Stomach (tissue), 9 donors: ENCODE data around the gene PLTP. TPM values are rescaled to one million over a fixed set of nuclear protein-coding genes. Genes with fewer than 3 reads are reported as not detected.
A peak's percentile ranks its signal among the peaks of the same experiment; 100 is the strongest.

Source experiments
- DNase-seq, 2 donors: peaks; one replicate each; pipeline versions ENCODE4 v3.0.0 to v3.0.0-alpha.2; 2013 to 2019
- H3K27ac ChIP-seq, 5 donors: fragments of 200-600 bp in 4 of 5; sonication (generic) in 4 of 5; one replicate each; pipeline ENCODE4 v1.5.1; 2013 to 2019; ENCODE audit warnings: mild to moderate bottlenecking in 1 of 5, moderate library complexity in 1 of 5
- H3K27me3 ChIP-seq, 3 donors: fragments of 200-600 bp; sonication (generic); one replicate each; pipeline ENCODE4 v1.5.1; 2017 to 2019; ENCODE audit warnings: mixed run types in 1 of 3
- H3K36me3 ChIP-seq, 4 donors: fragments of 200-600 bp; sonication (generic); 1 replicate in 3 of 4; 2 replicates in 1 of 4; pipeline ENCODE4 v1.5.1; 2016 to 2019
- H3K4me1 ChIP-seq, 4 donors: fragments of 200-600 bp; sonication (generic); one replicate each; pipeline ENCODE4 v1.5.1; 2016 to 2019
- H3K4me3 ChIP-seq, 4 donors: fragments of 200-600 bp; sonication (generic) in 3 of 4; one replicate each; pipeline ENCODE4 v1.5.1; 2016 to 2019; ENCODE audit warnings: mild to moderate bottlenecking in 1 of 4
- H3K9me3 ChIP-seq, 4 donors: fragments of 200-600 bp; sonication (generic); one replicate each; pipeline ENCODE4 v1.5.1; 2016 to 2019
- EP300 ChIP-seq: sonication (generic); formaldehyde crosslinking; IDR thresholded peaks from one replicate; pipeline ENCODE4 v1.6.1; 2017; ENCODE audit warnings: antibody characterized with exemption
- POLR2A ChIP-seq, 4 donors: fragments of 450-650 bp; IDR thresholded peaks; one replicate each; pipeline ENCODE4 v1.6.1; 2016; ENCODE audit warnings: antibody characterized with exemption in 4 of 4, control low read depth in 2 of 4, mild to moderate bottlenecking in 1 of 4, moderate library complexity in 1 of 4
- POLR2AphosphoS5 ChIP-seq, 3 donors: sonication (generic); formaldehyde crosslinking; IDR thresholded peaks; one replicate each; pipeline ENCODE4 v1.6.1; 2016; ENCODE audit warnings: antibody characterized with exemption in 3 of 3
- WGBS, 5 donors: extraction: QIAGEN DNeasy Blood & Tissue Kit in 3 of 5; methylation state at CpG; one replicate each; pipeline versions ENCODE4 v1.1.5 to v1.1.7; 2013 to 2018; 5-methylcytosine and 5-hydroxymethylcytosine counted together
- intact Hi-C: fragments of 100-400 bp; cut with DNase I; formaldehyde crosslinking; loops from one replicate; pipeline ENCODE4 v1.15.1; 2023; ENCODE audit warnings: low total_unique reads
- polyA plus RNA-seq, 3 donors: library from polyadenylated mRNA; stranded (reverse); fragments of 200-250 nt; gene quantifications; one replicate each; pipeline ENCODE4 v1.2.3, GENCODE V29; 2013
- total RNA-seq, 5 donors: library from RNA; depleted of rRNA; stranded (reverse); fragments of >200 nt; gene quantifications; one replicate each; pipeline versions ENCODE4 v1.1.0 to v1.2.3, GENCODE V29; 2014 to 2016
- TF ChIP-seq, protein P1 (sequence below), 7 experiments: fragments of 450-650 bp in 4 of 7; fragments of 200-600 bp in 3 of 7; sonication (generic) in 3 of 7; IDR thresholded peaks; one replicate each; pipeline ENCODE4 v1.5.1; 2016 to 2019; ENCODE audit warnings: antibody characterized with exemption in 7 of 7, control low read depth in 2 of 7, mild to moderate bottlenecking in 1 of 7
- donor health status: healthy with polysubstance abuse.
- donor health status: Bipolar disorder and iron deficiency.
- donor health status: healthy.

PLTP gene
- total and polyA plus RNA-seq, 8 donors: 22.0 to 313 (median 55.9) TPM

DNA sequence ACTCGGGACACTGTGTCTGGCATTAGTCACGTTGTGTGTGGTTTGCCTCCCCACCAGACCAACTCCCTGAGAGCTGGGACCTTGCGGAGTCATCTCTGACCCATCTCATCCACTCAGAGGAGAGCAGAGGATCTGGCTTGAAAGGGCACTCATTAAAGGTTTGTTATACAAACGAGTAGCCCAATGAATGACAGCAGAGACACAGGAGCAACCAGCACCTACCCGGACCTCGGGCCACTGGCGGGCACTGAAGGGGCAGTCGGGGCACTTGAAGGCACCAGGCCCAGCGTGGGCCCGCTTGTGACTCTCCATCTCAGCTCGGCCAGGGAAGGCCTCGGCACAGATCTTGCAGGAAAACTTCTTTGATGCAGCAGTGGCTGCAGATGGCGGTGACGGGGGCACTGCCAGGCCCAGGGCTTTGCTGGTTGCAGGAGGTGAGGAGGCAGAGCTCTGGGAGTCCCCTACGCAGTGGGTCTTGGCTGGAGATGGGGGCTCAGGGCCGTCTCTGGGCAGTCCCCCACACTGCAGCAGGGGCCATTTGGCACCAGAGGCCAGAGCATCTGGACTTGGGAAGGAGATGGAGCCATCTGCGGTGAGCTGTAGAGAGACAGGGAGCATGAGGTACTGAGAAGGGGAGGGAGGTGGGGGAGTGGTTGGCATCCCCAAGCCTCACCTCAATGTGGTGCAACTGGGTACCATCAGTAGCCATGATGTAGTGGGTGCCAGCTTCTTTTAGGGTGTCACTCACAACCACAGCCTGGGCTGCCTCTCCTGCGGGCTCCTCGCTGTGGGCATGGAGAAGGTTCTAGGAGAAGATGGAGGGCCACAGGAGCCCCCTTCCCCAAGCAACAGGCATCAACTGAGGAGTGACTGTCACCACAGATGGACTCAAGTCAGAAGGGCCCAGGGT lies 40.2 kb upstream of the PLTP start:
- TF ChIP-seq POLR2AphosphoS5 (IDR thresholded peaks at IDR 0.05) (no peak), POLR2A (IDR thresholded peaks at IDR 0.05) (no peak), EP300 (no peak)
- TF ChIP-seq, protein P1, sequence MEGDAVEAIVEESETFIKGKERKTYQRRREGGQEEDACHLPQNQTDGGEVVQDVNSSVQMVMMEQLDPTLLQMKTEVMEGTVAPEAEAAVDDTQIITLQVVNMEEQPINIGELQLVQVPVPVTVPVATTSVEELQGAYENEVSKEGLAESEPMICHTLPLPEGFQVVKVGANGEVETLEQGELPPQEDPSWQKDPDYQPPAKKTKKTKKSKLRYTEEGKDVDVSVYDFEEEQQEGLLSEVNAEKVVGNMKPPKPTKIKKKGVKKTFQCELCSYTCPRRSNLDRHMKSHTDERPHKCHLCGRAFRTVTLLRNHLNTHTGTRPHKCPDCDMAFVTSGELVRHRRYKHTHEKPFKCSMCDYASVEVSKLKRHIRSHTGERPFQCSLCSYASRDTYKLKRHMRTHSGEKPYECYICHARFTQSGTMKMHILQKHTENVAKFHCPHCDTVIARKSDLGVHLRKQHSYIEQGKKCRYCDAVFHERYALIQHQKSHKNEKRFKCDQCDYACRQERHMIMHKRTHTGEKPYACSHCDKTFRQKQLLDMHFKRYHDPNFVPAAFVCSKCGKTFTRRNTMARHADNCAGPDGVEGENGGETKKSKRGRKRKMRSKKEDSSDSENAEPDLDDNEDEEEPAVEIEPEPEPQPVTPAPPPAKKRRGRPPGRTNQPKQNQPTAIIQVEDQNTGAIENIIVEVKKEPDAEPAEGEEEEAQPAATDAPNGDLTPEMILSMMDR (IDR thresholded peaks at IDR 0.05): no peak
- no peaks in the 10 kb centered on the region for H3K9me3 ChIP-seq
- H3K27me3 ChIP-seq: no peaks in the 10 kb centered on the region
- WGBS, 5 donors: 86 to 94% (median 91%) methylated on average over 15 to 19 of the region's 19 CpGs
- peaks cover 0 to 4% (median under 1%) of the 10 kb centered on the region in 4 donors for H3K4me1 ChIP-seq
- no peak overlapping the region for H3K4me3 ChIP-seq
- no peak for DNase-seq
- H3K36me3 ChIP-seq: peaks cover 60 to 96% (median 88%) of the 10 kb centered on the region in 4 donors
- intact Hi-C loops: no loop called here
- H3K27ac ChIP-seq: no peak overlapping the region

- peaks cover 72 to 96% (median 89%) of the 10 kb centered on the region in 4 donors for H3K36me3 ChIP-seq
These were observed 38.3 kb upstream of the PLTP start for GRCh38 chr20:45950330-45950646.

DNA sequence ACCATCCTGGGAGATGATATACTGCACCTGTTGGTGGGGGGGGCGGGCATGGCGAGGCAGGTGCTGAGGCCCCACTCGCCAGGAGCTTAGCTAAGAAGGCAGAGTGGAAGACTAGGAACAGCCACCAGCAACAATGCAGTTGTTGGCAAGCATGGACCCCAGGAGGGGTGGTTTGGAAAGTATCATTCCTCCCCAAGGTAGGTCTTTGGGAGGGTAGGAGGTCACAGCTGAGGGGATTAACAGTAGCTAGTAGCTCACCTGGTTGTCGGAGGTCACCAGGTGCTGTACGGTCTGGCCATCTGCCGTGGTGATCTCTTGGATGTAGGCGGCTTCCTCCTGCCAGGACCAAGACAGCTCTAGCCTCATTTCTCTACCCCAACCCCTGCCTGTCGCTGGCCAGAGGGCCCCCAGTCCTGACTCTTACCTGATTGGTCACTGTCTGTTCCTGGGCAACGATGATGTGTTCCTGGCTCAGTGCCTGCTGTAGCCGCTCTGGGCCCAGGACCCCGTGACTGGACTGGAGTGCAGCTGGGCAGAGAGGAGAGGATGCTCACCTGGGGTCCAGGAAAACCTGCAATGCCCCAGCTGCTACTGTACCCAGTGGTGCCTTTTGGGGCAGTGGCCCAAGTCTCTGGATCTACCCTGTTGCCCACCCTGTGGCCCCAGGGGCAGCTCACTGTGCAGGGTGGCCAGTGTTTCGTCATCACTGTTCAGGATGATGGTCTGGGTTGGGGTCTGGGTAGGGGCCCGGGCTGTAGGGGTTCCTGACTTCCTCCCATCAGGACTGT lies 37.8 kb upstream of the PLTP start:
- no peaks in the 10 kb centered on the region for H3K27me3 ChIP-seq
- no peak overlapping the region for H3K4me3 ChIP-seq
- TF ChIP-seq POLR2AphosphoS5 (IDR thresholded peaks at IDR 0.05): no peak
- TF ChIP-seq POLR2A (IDR thresholded peaks at IDR 0.05): no peak
- TF ChIP-seq, protein P1 (IDR thresholded peaks at IDR 0.05): no peak
- TF ChIP-seq EP300: no peak
- WGBS, 5 donors: 75 to 81% (median 80%) methylated on average over 13 of the region's 13 CpGs
- H3K9me3 ChIP-seq: no peaks in the 10 kb centered on the region
- H3K27ac ChIP-seq: no peak overlapping the region
- DNase-seq: no peak
- intact Hi-C loops: no loop called here
- H3K36me3 ChIP-seq: peaks cover 78 to 96% (median 94%) of the 10 kb centered on the region in 4 donors
- peaks cover 0 to 27% (median 16%) of the 10 kb centered on the region in 4 donors for H3K4me1 ChIP-seq

More at GRCh38 chr20:45950330-45950646, 38.3 kb upstream of the PLTP start:
- Histone ChIP-seq H3K27me3 (no peaks in the 10 kb centered on the region), H3K4me3 (no peak overlapping the region), H3K9me3 (no peaks in the 10 kb centered on the region), H3K4me1 (peaks cover 0 to 22% (median 16%) of the 10 kb centered on the region in 4 donors), H3K27ac (no peak overlapping the region)
- peak in 1 of 3 donors; percentile 2 for TF ChIP-seq POLR2AphosphoS5 (IDR thresholded peaks at IDR 0.05)
- TF ChIP-seq EP300: no peak
- 70 to 92% (median 85%) methylated on average over 7 to 9 of the region's 9 CpGs for WGBS, 5 donors
- intact Hi-C loops: no loop called here
- DNase-seq: no peak

DNA sequence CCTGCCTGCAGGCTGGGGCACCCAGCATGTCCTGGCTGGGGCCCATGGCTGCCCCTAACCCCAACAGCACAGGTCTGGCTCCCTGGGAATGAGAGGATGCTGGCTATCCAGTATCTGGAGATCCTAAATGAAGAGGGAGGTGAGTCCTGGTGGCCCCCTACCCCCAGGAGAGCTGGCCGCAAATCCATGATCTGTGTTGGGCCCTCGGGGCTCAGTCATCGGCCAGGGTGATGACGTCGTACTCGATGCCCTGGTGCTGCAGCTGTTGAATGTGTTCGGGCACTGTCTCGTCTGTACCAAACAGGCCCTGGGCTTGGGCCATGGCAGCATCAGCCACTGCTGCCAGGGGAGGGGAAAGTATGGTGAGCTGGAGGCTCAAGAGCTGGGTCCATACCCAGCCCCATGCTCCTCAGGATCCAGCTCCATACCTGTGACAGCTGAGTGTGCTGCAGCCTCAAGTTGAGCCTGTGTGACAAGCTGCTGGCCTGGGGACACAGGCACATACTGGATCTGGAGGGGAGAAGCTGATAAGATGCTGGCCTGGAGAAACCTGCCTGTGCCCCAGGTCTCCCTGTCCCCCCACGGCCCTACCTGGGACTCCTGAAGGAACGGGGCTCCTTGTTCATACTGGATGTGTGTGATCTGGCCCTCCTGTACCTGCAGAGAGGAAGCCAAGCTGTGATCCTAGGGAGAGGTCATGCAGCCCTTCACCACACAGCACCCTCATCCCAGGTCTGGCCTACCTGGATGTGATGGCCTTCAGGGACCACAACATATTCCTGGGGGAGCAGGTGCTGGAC lies 37.0 kb upstream of the PLTP start:
- 65 to 85% (median 79%) methylated on average over 8 to 10 of the region's 10 CpGs for WGBS, 5 donors
- intact Hi-C loops: no loop called here
- H3K36me3 ChIP-seq: peaks cover 86 to 100% (median 100%) of the 10 kb centered on the region in 4 donors
- peaks cover 0 to 27% (median 16%) of the 10 kb centered on the region in 4 donors for H3K4me1 ChIP-seq
- no peak for DNase-seq
- no peaks in the 10 kb centered on the region for H3K27me3 ChIP-seq
- no peak overlapping the region for H3K27ac ChIP-seq
- H3K4me3 ChIP-seq: no peak overlapping the region
- no peaks in the 10 kb centered on the region for H3K9me3 ChIP-seq
- TF ChIP-seq POLR2AphosphoS5 (IDR thresholded peaks at IDR 0.05): no peak
- no peak for TF ChIP-seq EP300
- TF ChIP-seq, protein P1 (IDR thresholded peaks at IDR 0.05): no peak
- TF ChIP-seq POLR2A (IDR thresholded peaks at IDR 0.05): no peak
